Inflammatory macrophage treated with lipopolysaccharide for 4 hours (primary cell): Measurements from ENCODE around the gene ZMYND11.
"Not testable (repeated sequence)": the region's sequence is repeated elsewhere in the genome, so short reads cannot be mapped to it uniquely, and the experiment has no call there.

Source experiments
- DNase-seq: peaks from one replicate; pipeline ENCODE4 v3.0.0-alpha.2; 2020

The ZMYND11 gene

GRCh38 chr10:288316-289200 is 153.3 kb downstream of the ZMYND11 start:
- DNase-seq = no peak

DNA sequence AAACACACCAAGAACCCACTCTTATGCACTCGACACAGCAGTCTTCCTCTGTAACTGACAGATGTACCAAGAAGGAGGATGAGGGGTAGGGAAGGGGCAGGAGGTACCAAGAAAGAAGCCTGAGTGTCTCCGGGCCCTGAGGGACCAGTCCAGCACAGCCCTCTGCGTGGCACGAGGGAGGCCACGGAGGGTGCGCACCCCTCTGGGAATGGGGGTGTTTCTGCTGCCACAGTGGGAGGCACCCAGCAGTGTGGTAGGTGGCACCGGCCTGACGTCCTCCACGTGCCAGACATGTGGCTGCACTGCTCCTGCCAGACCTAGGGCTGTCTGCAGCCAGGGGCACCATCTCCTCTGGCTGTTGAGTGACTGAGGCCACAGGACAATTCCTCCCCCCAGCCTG is 154.3 kb downstream of the ZMYND11 start:
- no peak for DNase-seq

GRCh38 chr10:290026-290725 is 154.9 kb downstream of the ZMYND11 start:
- DNase-seq = no peak

DNA sequence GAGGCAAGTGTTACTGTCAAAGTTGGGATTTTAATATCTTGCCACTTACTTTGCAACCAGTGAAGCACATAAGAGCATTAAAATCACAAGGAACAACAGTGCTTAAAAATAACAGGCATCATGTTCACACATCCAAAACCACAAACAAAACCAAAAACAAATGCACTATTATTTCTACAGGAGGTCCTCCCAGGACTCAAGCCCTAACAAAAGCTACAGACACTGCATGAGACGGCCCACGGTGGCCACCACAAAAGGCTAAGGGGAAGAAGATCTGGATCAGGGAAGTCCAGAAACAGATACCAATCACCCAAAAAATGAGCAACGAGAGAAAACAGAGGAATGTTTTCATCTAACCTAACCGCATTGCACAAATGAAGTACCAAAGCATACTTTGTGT is 158.4 kb downstream of the ZMYND11 start:
- DNase-seq = no peak

GRCh38 chr10:297567-297966 is 162.3 kb downstream of the ZMYND11 start:
- DNase-seq = no peak

DNA sequence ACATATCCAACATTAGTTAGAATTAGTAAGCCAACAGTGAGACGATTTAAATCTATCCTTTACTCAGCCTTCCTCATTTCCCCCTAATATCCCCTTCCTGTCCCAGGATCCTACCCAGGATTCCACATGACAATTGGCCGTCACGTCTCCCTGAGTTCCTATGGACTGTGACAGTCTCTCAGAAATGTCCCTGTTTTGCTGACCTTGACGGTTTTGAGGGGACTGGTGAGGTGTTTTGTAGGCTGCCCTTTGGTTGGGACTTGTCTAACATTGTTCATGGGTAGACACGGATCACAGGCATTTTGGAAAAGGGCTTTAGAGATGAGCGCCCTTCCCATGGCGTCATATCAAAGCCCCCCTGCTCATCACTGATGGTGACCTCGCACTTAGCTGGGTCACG is 162.8 kb downstream of the ZMYND11 start:
- DNase-seq = no peak

DNA sequence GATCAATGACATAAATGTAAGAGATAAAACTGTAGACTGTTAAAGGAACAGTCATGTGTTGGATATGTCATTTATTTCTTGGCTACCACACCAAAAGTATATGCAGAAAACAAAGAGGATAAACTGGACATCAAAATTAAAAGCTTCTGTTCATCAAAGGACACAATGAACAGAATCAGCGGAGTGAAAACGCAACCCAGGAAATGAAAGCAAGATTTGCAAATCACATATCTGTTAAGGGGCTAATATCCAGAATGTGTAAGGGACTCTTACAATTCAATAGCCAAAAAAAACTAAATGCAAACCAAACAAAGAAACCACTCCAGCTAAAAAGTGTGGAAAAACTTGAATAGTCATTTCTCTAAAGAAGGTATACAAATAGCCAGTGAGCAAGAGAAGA is 164.3 kb downstream of the ZMYND11 start:
- no peak for DNase-seq

GRCh38 chr10:299969-300368 is 164.7 kb downstream of the ZMYND11 start:
- DNase-seq = no peak

DNA sequence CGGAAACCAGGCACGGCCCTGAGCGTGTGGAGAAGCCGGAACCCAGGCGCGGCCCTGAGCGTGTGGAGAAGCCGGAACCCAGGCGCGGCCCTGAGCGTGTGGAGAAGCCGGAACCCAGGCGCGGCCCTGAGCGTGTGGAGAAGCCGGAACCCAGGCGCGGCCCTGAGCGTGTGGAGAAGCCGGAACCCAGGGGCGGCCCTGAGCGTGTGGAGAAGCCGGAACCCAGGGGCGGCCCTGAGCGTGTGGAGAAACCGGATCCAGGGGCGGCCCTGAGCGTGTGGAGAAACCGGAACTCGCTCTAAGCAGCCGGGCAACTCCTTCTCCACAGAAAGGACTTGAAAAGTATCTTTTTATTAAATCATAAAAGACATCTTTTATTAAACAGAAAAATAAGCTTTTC is 165.3 kb downstream of the ZMYND11 start:
- not testable (repeated sequence) for DNase-seq

DNA sequence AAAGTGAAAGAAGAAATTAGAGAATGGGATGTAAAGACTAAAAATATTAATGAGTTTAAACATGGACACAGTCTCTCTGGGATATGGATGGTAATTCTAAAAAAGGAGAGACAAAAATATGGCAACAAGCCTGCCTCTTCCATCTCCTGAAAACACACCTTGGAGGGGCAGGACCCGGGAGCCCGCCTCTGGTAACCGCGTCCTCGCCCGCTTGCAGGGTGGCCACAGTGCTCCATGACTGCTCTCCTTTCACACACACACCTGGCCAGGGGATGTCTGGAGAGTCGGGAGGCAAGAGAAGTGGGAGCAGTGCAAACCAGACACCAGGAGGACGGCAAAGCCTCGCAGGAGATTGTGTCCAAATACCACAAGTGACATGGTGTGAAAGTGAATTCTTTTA is 166.3 kb downstream of the ZMYND11 start:
- DNase-seq = no peak
